ENCODE data around the gene PAK5.

PAK5 gene

DNA sequence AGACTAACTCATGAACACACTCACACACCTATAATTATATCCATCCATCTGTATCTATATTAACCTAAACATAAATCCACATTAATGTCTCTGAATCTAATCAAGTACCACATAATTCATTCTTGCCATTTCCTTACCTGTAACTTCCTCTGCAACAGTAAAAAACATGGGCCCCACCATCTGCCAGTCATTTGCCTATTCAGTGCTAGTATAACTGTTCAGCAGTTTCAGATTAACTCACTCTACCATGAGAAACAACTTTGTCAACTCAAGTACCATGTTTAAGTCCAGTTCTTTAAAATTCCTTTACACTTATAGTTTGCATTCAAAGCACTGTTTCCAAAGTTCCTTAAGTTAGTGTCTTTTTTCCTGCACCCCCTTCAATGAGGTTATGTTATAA is 255.7 kb downstream of the PAK5 start:
- TF ChIP-seq, protein P1, sequence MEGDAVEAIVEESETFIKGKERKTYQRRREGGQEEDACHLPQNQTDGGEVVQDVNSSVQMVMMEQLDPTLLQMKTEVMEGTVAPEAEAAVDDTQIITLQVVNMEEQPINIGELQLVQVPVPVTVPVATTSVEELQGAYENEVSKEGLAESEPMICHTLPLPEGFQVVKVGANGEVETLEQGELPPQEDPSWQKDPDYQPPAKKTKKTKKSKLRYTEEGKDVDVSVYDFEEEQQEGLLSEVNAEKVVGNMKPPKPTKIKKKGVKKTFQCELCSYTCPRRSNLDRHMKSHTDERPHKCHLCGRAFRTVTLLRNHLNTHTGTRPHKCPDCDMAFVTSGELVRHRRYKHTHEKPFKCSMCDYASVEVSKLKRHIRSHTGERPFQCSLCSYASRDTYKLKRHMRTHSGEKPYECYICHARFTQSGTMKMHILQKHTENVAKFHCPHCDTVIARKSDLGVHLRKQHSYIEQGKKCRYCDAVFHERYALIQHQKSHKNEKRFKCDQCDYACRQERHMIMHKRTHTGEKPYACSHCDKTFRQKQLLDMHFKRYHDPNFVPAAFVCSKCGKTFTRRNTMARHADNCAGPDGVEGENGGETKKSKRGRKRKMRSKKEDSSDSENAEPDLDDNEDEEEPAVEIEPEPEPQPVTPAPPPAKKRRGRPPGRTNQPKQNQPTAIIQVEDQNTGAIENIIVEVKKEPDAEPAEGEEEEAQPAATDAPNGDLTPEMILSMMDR (IDR thresholded peaks at IDR 0.05; ENCODE audit: low read depth, low read length, missing control alignments): no peak
- no peak for DNase-seq (ENCODE audit: extremely low read depth, low read depth)

DNA sequence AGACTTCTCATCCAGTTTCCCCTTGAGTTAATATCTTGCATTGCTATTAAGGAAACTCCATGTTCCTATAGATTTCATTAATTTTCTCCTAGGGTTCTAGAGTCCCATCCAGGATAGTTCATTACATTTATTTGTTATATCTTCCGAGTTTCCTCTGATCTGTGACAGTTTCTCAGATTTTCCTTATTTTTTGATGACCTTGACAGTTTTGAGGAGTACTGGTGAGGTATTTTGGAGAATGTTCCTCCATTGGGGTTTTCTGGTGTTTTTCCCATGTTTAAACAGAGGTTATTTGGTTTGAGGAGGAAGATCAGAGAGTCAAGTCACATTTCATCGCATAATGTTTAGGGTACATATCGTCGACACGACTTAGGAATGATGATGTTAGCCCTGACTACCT is 256.7 kb downstream of the PAK5 start:
- no peak overlapping the region for H3K4me3 ChIP-seq (replicated peaks; ENCODE audit: low read depth, low read length)
- TF ChIP-seq, protein P1 (IDR thresholded peaks at IDR 0.05; ENCODE audit: low read depth, low read length, missing control alignments): no peak
- no peak for DNase-seq (ENCODE audit: extremely low read depth, low read depth)

More for the DNA sequence above, 255.7 kb downstream of the PAK5 start:
- no peak overlapping the region for H3K4me3 ChIP-seq (replicated peaks; ENCODE audit: low read depth, low read length)

DNA sequence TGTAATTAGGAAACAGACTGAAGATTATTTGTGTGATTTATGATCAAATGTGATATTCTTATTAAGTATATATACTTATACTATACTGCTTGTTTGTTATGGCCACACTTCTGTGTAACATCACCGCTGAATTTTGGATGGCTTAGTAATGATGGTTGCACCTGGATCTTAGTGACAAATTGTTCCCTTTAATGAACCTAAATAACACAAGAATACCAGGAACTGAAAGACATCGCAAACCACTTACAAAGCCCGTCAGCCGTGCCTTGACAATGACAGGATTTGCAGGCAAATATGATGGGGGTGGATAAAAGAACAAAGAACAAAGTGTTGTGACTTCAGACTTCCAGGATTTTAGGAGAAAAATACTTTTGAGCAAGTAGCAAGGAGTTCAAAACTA is 257.4 kb downstream of the PAK5 start:
- no peak overlapping the region for H3K4me3 ChIP-seq (replicated peaks; ENCODE audit: low read depth, low read length)
- DNase-seq (ENCODE audit: extremely low read depth, low read depth): no peak
- TF ChIP-seq, protein P1 (IDR thresholded peaks at IDR 0.05; ENCODE audit: low read depth, low read length, missing control alignments): no peak

DNA sequence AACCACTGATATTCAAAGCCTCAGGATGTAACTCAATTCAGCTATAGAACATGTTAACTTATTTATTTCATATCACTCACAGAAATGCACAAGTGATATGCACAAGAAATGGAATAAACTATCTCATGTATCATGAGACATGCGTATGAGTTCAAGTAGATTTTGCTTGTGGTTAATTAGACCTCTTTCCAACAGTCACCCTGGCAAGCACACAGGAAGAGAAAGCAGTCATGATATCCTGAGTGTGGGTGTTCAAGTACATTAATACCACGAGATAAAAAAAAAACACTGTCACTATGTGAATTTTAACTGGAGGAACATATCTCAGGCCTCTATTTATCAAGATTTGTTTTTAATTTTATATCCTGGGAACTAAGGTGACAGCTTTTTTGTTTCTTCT is 260.3 kb downstream of the PAK5 start:
- H3K4me3 ChIP-seq (replicated peaks; ENCODE audit: low read depth, low read length): no peak overlapping the region
- no peak for DNase-seq (ENCODE audit: extremely low read depth, low read depth)
- TF ChIP-seq, protein P1 (IDR thresholded peaks at IDR 0.05; ENCODE audit: low read depth, low read length, missing control alignments): no peak

DNA sequence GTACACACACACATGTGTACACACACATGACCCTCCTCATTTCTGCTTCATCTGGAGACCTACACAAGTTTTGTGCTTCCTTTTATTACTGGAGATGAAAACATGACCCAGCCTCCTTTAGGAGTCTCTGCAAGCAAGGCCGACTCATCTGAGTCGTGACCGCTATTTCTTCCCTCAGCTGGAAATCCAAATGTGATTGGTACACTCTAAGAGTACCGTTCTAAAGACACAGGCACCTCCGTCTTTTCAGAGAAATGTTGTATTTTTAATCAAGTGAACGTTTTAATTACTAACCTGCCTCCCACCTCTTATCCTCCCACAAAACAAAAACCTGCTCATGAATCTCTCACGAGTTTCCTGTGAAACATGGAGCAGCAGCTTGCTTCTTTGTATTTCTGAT is 261.5 kb downstream of the PAK5 start:
- no peak for DNase-seq (ENCODE audit: extremely low read depth, low read depth)
- TF ChIP-seq, protein P1 (IDR thresholded peaks at IDR 0.05; ENCODE audit: low read depth, low read length, missing control alignments): no peak
- H3K4me3 ChIP-seq (replicated peaks; ENCODE audit: low read depth, low read length): no peak overlapping the region

DNA sequence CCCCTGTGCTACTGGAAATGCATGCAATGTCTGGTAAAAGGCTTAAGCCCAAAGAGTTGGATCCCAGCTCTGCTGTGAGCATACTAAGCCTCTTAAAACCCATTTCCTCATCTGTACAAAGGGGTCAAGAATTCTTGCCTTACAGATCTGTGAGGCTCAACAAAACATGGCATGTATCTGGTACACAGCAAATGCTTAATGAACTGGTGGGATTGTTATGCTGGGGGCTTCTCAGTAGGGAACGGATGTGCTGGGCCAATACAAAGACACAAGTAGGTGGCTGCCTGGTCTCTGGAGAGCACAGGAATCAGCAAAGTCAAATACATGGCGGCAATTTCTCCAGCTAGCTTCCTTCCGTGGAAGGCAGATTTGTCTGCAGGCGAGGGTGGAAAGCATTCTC is 262.2 kb downstream of the PAK5 start:
- H3K4me3 ChIP-seq (replicated peaks; ENCODE audit: low read depth, low read length): no peak overlapping the region
- DNase-seq (ENCODE audit: extremely low read depth, low read depth): no peak
- TF ChIP-seq, protein P1 (IDR thresholded peaks at IDR 0.05; ENCODE audit: low read depth, low read length, missing control alignments): no peak

DNA sequence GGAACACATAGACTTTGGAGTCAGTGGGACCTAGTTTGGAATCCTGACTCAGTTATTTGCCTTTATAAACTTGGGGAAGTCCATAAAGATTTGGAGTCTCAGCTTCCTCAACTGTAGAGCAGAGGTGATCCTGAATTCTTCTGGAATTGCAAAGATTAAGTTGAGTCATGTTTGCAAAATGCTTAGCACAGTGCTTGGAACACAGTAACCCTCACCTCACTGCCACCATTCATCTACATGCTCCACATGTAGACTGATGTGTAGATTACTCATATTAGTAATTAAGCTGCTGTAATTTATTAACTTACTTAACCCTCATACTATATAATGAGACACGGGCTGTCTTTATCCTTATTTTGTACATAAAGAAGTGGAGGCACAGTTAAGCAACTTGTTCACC is 263.0 kb downstream of the PAK5 start:
- DNase-seq (ENCODE audit: extremely low read depth, low read depth): no peak
- no peak overlapping the region for H3K4me3 ChIP-seq (replicated peaks; ENCODE audit: low read depth, low read length)
- TF ChIP-seq, protein P1 (IDR thresholded peaks at IDR 0.05; ENCODE audit: low read depth, low read length, missing control alignments): no peak
